Peyer's patch (tissue), 4 donors: ENCODE measurements around the gene APC2. TPM values are rescaled to one million over a fixed set of nuclear protein-coding genes. Genes with fewer than 3 reads are reported as not detected.
"Not testable (repeated sequence)": the region's sequence is repeated elsewhere in the genome, so short reads cannot be mapped to it uniquely, and the experiment has no call there.

Experiments
- DNase-seq, 3 donors: peaks; one replicate each; pipeline ENCODE4 v3.0.0-alpha.2; 2017 to 2019
- H3K27ac ChIP-seq, 4 donors: fragments of 200-600 bp; sonication (generic); one replicate each; pipeline ENCODE4 v1.5.1; 2016 to 2019
- H3K27me3 ChIP-seq, 2 donors: fragments of 200-600 bp; sonication (generic); one replicate each; pipeline ENCODE4 v1.5.1; 2019
- H3K36me3 ChIP-seq, 3 donors: fragments of 200-600 bp; sonication (generic); one replicate each; pipeline ENCODE4 v1.5.1; 2016 to 2019
- H3K4me1 ChIP-seq, 4 donors: fragments of 200-600 bp; sonication (generic); one replicate each; pipeline ENCODE4 v1.5.1; 2016 to 2019
- H3K4me3 ChIP-seq, 4 donors: fragments of 200-600 bp; sonication (generic); 1 replicate in 3 of 4; 2 replicates in 1 of 4; pipeline ENCODE4 v1.5.1; 2016 to 2019; ENCODE audit warnings: mild to moderate bottlenecking in 1 of 4
- H3K9me3 ChIP-seq, 4 donors: fragments of 200-600 bp; sonication (generic); one replicate each; pipeline ENCODE4 v1.5.1; 2016 to 2019; ENCODE audit warnings: mild to moderate bottlenecking in 1 of 4
- POLR2A ChIP-seq, 2 donors: fragments of 450-650 bp; IDR thresholded peaks; one replicate each; pipeline ENCODE4 v1.5.1; 2017; ENCODE audit warnings: antibody characterized with exemption in 2 of 2, mild to moderate bottlenecking in 2 of 2, moderate library complexity in 2 of 2
- total RNA-seq, 4 donors: library from RNA; depleted of rRNA; stranded (reverse); fragments of >200 nt; gene quantifications; one replicate each; pipeline ENCODE4 v1.1.0, GENCODE V29; 2016
- TF ChIP-seq, protein P1 (sequence below), 6 experiments: fragments of 450-650 bp in 4 of 6; fragments of 200-600 bp in 2 of 6; sonication (generic) in 1 of 6; IDR thresholded peaks; one replicate each; pipeline ENCODE4 v1.5.1; 2017 to 2019; ENCODE audit warnings: antibody characterized with exemption in 6 of 6, mild to moderate bottlenecking in 3 of 6, moderate library complexity in 1 of 6

APC2 gene
- total RNA-seq, 4 donors from 2014 or later = 0.18 to 0.76 (median 0.27) TPM; not detected in 1

DNA sequence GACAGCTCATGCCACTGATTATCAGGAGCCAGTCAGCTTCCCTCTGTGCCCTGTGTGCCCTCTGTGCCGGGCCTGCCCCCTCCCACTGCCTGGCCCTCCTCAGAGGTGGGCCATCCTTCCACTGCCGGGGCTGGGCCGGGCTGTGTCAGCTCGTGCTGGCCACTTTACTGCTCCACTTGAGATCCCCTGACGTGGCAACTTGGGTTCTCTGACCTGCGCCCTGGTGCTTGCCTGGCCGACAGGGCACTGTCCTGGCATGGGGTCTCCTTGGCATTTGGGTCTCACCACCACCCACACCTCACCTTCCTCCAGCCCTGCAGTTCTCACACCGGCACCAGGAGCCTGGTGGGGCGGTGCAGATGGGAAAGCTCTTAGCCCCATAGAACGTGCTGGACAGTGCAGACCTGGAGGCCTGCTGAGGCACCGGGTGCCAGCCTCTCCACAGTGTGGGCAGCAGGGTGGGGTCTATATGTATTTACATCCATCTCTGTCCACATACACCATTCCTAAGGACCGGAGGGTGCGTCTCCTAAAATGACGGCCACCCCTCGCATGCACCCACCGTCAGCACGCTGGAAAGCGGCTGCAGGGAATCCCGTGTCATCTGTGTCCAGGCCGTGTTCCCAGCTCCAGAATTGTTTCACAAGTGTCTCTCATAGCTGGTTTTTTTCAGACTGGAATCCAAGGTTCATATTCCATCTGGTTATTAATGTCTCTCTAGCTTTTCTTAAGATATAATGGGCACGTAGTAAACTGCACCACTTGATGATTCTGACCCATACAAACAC, 30.8 kb upstream of the APC2 start:
- Histone ChIP-seq H3K4me3 (no peak overlapping the region), H3K27me3 (no peaks in the 10 kb centered on the region), H3K36me3 (peaks cover 0 to 71% (median 0%) of the 10 kb centered on the region in 3 donors), H3K4me1 (peaks cover 0 to 53% (median 11%) of the 10 kb centered on the region in 4 donors), H3K27ac (no peak overlapping the region), H3K9me3 (no peaks in the 10 kb centered on the region)
- DNase-seq = no peak
- TF ChIP-seq, protein P1, sequence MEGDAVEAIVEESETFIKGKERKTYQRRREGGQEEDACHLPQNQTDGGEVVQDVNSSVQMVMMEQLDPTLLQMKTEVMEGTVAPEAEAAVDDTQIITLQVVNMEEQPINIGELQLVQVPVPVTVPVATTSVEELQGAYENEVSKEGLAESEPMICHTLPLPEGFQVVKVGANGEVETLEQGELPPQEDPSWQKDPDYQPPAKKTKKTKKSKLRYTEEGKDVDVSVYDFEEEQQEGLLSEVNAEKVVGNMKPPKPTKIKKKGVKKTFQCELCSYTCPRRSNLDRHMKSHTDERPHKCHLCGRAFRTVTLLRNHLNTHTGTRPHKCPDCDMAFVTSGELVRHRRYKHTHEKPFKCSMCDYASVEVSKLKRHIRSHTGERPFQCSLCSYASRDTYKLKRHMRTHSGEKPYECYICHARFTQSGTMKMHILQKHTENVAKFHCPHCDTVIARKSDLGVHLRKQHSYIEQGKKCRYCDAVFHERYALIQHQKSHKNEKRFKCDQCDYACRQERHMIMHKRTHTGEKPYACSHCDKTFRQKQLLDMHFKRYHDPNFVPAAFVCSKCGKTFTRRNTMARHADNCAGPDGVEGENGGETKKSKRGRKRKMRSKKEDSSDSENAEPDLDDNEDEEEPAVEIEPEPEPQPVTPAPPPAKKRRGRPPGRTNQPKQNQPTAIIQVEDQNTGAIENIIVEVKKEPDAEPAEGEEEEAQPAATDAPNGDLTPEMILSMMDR (IDR thresholded peaks at IDR 0.05) = no peak
- no peak for TF ChIP-seq POLR2A (IDR thresholded peaks at IDR 0.05)

DNA sequence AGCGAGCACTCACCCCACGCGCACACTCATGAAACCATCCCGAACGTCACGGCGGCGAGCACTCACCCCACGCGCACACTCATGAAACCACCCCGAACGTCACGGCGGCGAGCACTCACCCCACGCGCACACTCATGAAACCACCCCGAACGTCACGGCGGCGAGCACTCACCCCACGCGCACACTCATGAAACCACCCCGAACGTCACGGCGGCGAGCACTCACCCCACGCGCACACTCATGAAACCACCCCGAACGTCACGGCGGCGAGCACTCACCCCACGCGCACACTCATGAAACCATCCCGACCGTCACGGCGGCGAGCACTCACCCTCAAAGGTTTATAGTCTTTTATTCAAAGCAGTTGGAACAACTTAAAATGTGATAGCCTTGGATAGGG, 29.8 kb upstream of the APC2 start:
- H3K27me3 ChIP-seq, H3K9me3 ChIP-seq, H3K27ac ChIP-seq, DNase-seq, H3K4me3 ChIP-seq: not testable (repeated sequence)
- Histone ChIP-seq H3K4me1 (peaks cover 0 to 48% (median 11%) of the 10 kb centered on the region in 4 donors), H3K36me3 (peaks cover 0 to 73% (median 0%) of the 10 kb centered on the region in 3 donors)

DNA sequence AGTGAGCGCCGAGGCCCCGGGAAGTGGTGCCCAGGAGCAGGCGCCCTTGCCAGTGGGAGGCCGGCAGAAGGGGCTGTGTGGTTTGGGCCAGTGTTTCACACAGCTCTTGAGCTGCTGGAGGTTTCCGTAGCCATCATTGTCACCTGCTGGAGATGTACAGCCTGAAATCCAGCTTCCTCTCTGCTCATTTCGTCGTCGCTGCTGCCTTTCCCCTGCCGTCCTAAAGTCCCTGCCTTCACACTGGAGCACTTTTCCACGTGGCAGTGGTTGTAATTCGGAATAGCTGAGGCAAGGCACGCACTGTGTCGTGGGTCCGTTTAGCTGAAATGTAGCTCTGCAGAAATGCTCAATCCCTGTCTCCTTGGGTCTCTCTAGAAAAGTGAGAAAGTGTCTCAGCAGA, 29.3 kb upstream of the APC2 start:
- no peak overlapping the region for H3K4me3 ChIP-seq
- H3K27me3 ChIP-seq = no peaks in the 10 kb centered on the region
- no peak for DNase-seq
- TF ChIP-seq, protein P1 (IDR thresholded peaks at IDR 0.05) = no peak
- no peak for TF ChIP-seq POLR2A (IDR thresholded peaks at IDR 0.05)
- H3K4me1 ChIP-seq = peaks cover 0 to 43% (median 9%) of the 10 kb centered on the region in 4 donors
- no peak overlapping the region for H3K27ac ChIP-seq
- H3K9me3 ChIP-seq = no peaks in the 10 kb centered on the region
- peaks cover 0 to 78% (median 0%) of the 10 kb centered on the region in 3 donors for H3K36me3 ChIP-seq

DNA sequence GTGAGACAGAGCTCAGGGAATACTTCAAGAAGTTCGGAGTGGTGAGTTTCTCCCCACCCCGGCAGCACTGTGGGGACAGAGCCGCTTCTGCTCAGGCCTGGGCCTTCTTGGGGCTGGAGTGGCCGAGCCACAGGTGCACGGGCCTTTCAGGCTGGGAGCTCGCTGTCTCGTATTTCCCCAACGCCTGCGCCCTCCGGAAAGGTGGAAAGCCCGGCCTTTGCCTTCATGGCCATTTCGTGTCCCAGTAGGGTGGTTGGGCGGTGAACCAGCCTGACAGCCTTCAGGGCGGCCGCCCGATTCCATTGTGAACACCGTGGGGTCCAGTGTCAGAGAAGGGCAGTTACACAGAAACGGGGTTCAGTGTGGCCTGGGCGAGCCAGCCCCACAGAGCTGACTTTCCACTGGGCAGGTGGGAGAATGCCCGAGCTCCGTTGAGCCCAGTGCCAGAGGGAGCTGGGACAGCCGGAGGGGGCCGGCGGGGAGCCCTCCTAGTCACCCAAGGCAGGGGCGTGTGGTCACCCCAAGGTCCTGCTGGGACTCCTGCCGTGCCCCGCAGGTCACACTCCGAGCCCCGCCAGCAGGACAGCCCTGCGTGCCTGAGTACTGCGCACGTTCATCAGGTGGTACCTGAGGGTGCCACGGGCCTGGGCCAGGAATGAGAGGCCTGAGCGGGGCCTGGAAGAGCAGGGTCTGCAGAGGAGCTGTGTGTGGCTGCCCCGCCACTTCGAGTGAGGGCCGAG, 28.5 kb upstream of the APC2 start:
- Histone ChIP-seq H3K27ac (no peak overlapping the region), H3K4me3 (no peak overlapping the region), H3K36me3 (peaks cover 0 to 86% (median 0%) of the 10 kb centered on the region in 3 donors), H3K4me1 (peaks cover 0 to 35% (median 2%) of the 10 kb centered on the region in 4 donors), H3K9me3 (no peaks in the 10 kb centered on the region), H3K27me3 (no peaks in the 10 kb centered on the region)
- TF ChIP-seq, protein P1 (IDR thresholded peaks at IDR 0.05) = no peak
- TF ChIP-seq POLR2A (IDR thresholded peaks at IDR 0.05) = no peak
- DNase-seq = no peak

DNA sequence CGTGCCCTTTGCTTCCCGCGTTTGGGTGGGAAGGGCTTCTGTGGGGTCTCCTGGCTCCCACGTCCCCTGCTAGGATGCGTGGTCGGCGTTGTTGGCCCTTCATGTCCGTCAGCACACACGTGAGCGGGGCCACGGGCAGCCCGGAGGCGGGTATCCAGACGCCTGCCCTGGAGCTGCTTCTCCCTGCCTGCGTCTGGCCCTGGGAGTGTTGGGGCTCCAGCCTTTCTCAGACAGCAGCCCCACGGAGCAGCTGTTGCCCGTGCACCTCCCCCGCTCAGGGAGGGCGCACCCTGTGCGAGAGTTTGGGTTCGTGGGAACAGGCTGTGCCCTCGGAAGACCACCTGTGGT, 28.0 kb upstream of the APC2 start:
- no peak overlapping the region for H3K27ac ChIP-seq
- peaks cover 0 to 29% (median 1%) of the 10 kb centered on the region in 4 donors for H3K4me1 ChIP-seq
- H3K4me3 ChIP-seq = no peak overlapping the region
- H3K36me3 ChIP-seq = peaks cover 0 to 88% (median 0%) of the 10 kb centered on the region in 3 donors
- TF ChIP-seq, protein P1 (IDR thresholded peaks at IDR 0.05) = no peak
- no peak for TF ChIP-seq POLR2A (IDR thresholded peaks at IDR 0.05)
- no peaks in the 10 kb centered on the region for H3K27me3 ChIP-seq
- no peak for DNase-seq
- no peaks in the 10 kb centered on the region for H3K9me3 ChIP-seq

DNA sequence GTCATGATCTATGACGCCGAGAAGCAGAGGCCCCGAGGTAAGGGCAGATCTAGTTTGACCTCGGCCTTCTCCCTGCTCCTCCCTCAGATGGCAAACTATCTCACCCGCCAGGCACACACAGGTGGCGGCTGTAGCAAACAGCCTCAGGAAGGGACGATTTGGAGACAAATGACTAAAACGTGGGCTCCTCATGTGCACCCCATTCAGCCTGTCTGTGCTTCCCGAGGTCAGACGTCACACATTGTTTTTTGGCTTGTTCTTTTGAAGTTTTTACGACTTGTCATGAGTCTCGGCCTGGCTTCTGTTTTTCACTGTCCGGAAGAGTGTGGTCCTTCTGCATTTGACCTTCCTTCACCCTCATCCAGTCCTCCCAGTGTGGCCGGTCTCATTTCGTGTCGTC, 27.6 kb upstream of the APC2 start:
- no peak overlapping the region for H3K27ac ChIP-seq
- TF ChIP-seq, protein P1 (IDR thresholded peaks at IDR 0.05) = no peak
- TF ChIP-seq POLR2A (IDR thresholded peaks at IDR 0.05) = no peak

More for the DNA sequence above, 27.6 kb upstream of the APC2 start:
- DNase-seq = no peak
- Histone ChIP-seq H3K36me3 (peaks cover 0 to 88% (median 0%) of the 10 kb centered on the region in 3 donors), H3K9me3 (no peaks in the 10 kb centered on the region), H3K27me3 (no peaks in the 10 kb centered on the region), H3K4me1 (peaks cover 0 to 25% (median 1%) of the 10 kb centered on the region in 4 donors), H3K4me3 (no peak overlapping the region)
